ENCODE measurements around the gene ZFP69B. TPM values are rescaled to one million over a fixed set of nuclear protein-coding genes. Genes with fewer than 3 reads are reported as not detected.

ZFP69B gene
- total RNA-seq, 1 donor from 2014 or later = 8.3 TPM

DNA sequence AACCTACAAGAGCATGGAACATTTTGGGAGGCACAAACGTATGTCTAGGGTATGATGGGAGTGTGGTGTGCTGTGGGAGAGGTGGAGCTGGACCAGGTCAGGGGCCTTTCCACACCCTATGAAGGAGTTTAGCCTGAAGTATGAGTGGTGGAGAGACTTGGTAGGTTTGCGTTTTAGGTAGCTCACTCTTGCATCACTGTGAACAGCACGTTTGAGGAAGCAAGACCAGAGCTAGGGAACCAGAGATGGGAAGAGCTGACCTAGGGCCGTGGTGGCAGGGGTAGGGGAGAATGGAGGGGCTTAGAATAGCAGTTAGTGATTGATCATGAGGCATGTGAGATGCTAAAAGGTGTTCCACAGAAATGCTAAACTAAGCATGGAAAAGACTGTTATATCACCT is 25.1 kb upstream of the ZFP69B start:
- Mint-ChIP-seq H3K4me3 (no peak overlapping the region), H3K9me3 (no peaks in the 10 kb centered on the region), H3K27ac (no peak overlapping the region), H3K27me3 (ENCODE audit: low read depth) (no peaks in the 10 kb centered on the region), H3K4me1 (peaks cover 21% of the 10 kb centered on the region), H3K36me3 (peaks cover 2% of the 10 kb centered on the region)
- TF ChIP-seq, protein P1, sequence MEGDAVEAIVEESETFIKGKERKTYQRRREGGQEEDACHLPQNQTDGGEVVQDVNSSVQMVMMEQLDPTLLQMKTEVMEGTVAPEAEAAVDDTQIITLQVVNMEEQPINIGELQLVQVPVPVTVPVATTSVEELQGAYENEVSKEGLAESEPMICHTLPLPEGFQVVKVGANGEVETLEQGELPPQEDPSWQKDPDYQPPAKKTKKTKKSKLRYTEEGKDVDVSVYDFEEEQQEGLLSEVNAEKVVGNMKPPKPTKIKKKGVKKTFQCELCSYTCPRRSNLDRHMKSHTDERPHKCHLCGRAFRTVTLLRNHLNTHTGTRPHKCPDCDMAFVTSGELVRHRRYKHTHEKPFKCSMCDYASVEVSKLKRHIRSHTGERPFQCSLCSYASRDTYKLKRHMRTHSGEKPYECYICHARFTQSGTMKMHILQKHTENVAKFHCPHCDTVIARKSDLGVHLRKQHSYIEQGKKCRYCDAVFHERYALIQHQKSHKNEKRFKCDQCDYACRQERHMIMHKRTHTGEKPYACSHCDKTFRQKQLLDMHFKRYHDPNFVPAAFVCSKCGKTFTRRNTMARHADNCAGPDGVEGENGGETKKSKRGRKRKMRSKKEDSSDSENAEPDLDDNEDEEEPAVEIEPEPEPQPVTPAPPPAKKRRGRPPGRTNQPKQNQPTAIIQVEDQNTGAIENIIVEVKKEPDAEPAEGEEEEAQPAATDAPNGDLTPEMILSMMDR (IDR thresholded peaks at IDR 0.05; ENCODE audit: unreplicated experiment) = no peak
- DNase-seq (ENCODE audit: low spot score in 2 of 2, unreplicated experiment in 2 of 2) = no peak

DNA sequence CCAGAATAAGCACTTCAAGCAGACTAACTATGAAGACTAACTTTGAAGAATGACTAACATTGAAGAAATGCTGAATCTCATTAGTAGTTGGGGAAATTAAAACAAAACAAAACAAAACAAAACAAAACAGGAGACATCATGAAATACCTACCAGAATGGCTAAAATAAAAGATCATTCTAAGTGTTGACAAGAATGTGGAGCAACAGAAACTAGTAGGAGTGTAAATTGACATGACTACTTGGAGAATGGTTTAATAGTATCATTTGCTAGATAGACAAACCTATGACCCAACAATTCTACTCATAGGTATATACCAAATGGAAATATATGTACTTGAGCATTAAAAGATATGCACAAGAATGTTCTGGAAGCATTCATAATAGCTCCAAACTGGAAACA is 18.9 kb upstream of the ZFP69B start:
- Mint-ChIP-seq H3K27ac (no peak overlapping the region), H3K4me3 (no peak overlapping the region), H3K9me3 (peaks cover 4% of the 10 kb centered on the region), H3K4me1 (no peaks in the 10 kb centered on the region), H3K27me3 (ENCODE audit: low read depth) (no peaks in the 10 kb centered on the region), H3K36me3 (no peaks in the 10 kb centered on the region)
- no peak for DNase-seq (ENCODE audit: low spot score in 2 of 2, unreplicated experiment in 2 of 2)
- TF ChIP-seq, protein P1 (IDR thresholded peaks at IDR 0.05; ENCODE audit: unreplicated experiment) = no peak

DNA sequence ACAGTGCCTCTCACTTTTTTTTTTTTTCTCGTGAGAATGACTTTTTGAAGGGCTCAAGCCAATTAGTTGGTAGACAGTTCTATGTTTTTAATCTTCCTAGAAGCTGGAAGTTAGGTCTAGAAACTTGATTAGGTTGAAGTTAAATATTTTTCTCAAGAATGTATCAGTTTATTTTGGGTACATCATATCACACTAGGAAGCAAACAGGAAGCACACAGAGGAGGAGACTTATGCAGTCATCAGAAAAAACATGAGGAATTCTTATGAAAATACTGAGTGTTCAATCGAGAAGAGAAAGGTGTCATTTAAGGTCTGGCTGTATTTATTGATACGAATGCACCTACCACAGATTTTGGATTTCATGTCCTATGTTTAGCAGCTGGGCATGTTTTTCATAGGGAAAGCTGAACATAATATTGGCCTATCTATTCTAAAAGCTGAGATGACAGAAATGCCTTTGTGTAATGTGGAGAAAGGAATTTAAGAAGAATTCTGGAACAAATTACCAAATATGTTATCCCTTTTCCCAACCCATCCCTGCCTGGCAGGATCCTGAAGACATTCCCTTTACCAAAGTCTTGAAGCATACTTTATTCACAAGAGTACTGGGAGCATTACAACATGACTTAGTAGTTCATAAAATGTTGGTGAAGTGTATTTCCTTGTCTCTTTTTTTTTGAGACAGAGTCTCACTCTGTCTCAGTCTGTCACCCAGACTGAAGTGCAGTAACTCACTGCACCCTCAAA is 17.5 kb upstream of the ZFP69B start:
- DNase-seq (ENCODE audit: low spot score in 2 of 2, unreplicated experiment in 2 of 2) = no peak
- no peak overlapping the region for H3K4me3 Mint-ChIP-seq
- no peaks in the 10 kb centered on the region for H3K27me3 Mint-ChIP-seq (ENCODE audit: low read depth)
- no peak overlapping the region for H3K27ac Mint-ChIP-seq
- TF ChIP-seq, protein P1 (IDR thresholded peaks at IDR 0.05; ENCODE audit: unreplicated experiment) = no peak
- peaks cover 4% of the 10 kb centered on the region for H3K9me3 Mint-ChIP-seq
- H3K36me3 Mint-ChIP-seq = no peaks in the 10 kb centered on the region
- no peaks in the 10 kb centered on the region for H3K4me1 Mint-ChIP-seq

DNA sequence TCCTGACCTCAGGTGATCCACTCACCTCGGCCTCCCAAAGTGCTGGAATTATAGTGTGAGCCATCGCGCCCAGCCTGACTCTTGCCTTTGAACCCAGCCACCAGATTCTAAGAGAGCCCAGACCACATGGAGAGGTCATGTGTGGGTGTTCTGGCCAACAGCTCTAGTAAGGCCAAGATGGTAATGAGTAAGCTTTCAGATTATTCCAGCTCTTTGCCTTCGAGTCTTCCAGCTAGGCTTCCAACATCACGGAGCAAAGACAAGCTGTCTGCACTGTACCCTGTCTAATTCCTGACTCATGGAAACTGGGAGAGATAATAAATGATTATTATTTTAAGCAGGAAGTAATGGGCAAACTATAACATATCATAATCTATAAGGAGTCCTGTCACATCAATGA is 14.8 kb upstream of the ZFP69B start:
- TF ChIP-seq, protein P1 (IDR thresholded peaks at IDR 0.05; ENCODE audit: unreplicated experiment) = no peak
- H3K4me3 Mint-ChIP-seq = no peak overlapping the region
- no peak overlapping the region for H3K27ac Mint-ChIP-seq
- no peaks in the 10 kb centered on the region for H3K27me3 Mint-ChIP-seq (ENCODE audit: low read depth)
- no peaks in the 10 kb centered on the region for H3K36me3 Mint-ChIP-seq
- peaks cover 4% of the 10 kb centered on the region for H3K9me3 Mint-ChIP-seq
- no peak for DNase-seq (ENCODE audit: low spot score in 2 of 2, unreplicated experiment in 2 of 2)
- H3K4me1 Mint-ChIP-seq = no peaks in the 10 kb centered on the region

- Mint-ChIP-seq H3K36me3 (no peaks in the 10 kb centered on the region), H3K4me3 (no peak overlapping the region), H3K4me1 (no peaks in the 10 kb centered on the region), H3K27me3 (ENCODE audit: low read depth) (no peaks in the 10 kb centered on the region), H3K27ac (no peak overlapping the region), H3K9me3 (peaks cover 4% of the 10 kb centered on the region)
- DNase-seq (ENCODE audit: low spot score in 2 of 2, unreplicated experiment in 2 of 2) = no peak
- TF ChIP-seq, protein P1 (IDR thresholded peaks at IDR 0.05; ENCODE audit: unreplicated experiment) = no peak
Measured at GRCh38 chr1:40435876-40436275, 14.4 kb upstream of the ZFP69B start.
